H9 (cell line): ENCODE results near the gene JAK2. TPM values are rescaled to one million over a fixed set of nuclear protein-coding genes. Genes with fewer than 3 reads are reported as not detected.

Experiments used
- DNase-seq: peaks from one replicate; pipeline ENCODE4 v3.0.0-alpha.2; 2017
- H2AFZ ChIP-seq: one replicate; pipeline ENCODE4 v1.6.1; 2013; ENCODE audit warnings: mild to moderate bottlenecking, low read length, control low read depth, moderate library complexity
- H2AK5ac ChIP-seq: 2 replicates; pipeline ENCODE4 v1.6.1; 2013; ENCODE audit warnings: low read length, control low read depth, mixed read lengths; ENCODE audit not compliant: insufficient read length
- H2BK120ac ChIP-seq: one replicate; pipeline ENCODE4 v1.6.1; 2013; ENCODE audit warnings: low read depth, mild to moderate bottlenecking, low read length, control low read depth, inconsistent platforms; ENCODE audit not compliant: poor library complexity, severe bottlenecking
- H2BK12ac ChIP-seq: 2 replicates; pipeline ENCODE4 v1.6.1; 2013; ENCODE audit warnings: low read length, control low read depth, mixed read lengths, low read depth; ENCODE audit not compliant: insufficient read length
- H2BK15ac ChIP-seq: 2 replicates; pipeline ENCODE4 v1.6.1; 2013; ENCODE audit warnings: low read depth, low read length, control low read depth
- H2BK20ac ChIP-seq: one replicate; pipeline ENCODE4 v1.6.1; 2013; ENCODE audit warnings: low read depth, mild to moderate bottlenecking, low read length, control low read depth, inconsistent platforms; ENCODE audit not compliant: poor library complexity, severe bottlenecking
- H2BK5ac ChIP-seq: 2 replicates; pipeline ENCODE4 v1.6.1; 2013; ENCODE audit warnings: low read length, control low read depth, mixed read lengths; ENCODE audit not compliant: insufficient read length
- H3K14ac ChIP-seq: 2 replicates; pipeline ENCODE4 v1.6.1; 2013; ENCODE audit warnings: low read length, control low read depth; ENCODE audit not compliant: insufficient read depth
- H3K18ac ChIP-seq: 2 replicates; pipeline ENCODE4 v1.6.1; 2013; ENCODE audit warnings: low read depth, mild to moderate bottlenecking, mixed read lengths, low read length, control low read depth; ENCODE audit not compliant: insufficient read length
- H3K23ac ChIP-seq: 2 replicates; pipeline ENCODE4 v1.6.1; 2013; ENCODE audit warnings: low read length, control low read depth, mixed read lengths, low read depth; ENCODE audit not compliant: insufficient read length
- H3K23me2 ChIP-seq: 2 replicates; pipeline ENCODE4 v1.6.1; 2013; ENCODE audit warnings: low read depth, mild to moderate bottlenecking, mixed read lengths, low read length, control low read depth; ENCODE audit not compliant: insufficient read length, poor library complexity, severe bottlenecking
- H3K27ac ChIP-seq: 2 replicates; pipeline ENCODE4 v1.5.1; 2013; ENCODE audit warnings: low read length, control low read depth, mixed read lengths, low read depth; ENCODE audit not compliant: insufficient read length
- H3K27me3 ChIP-seq: 2 replicates; pipeline ENCODE4 v1.6.1; 2013; ENCODE audit warnings: low read length, control low read depth, inconsistent platforms; ENCODE audit not compliant: insufficient read depth
- H3K4ac ChIP-seq: 2 replicates; pipeline ENCODE4 v1.6.1; 2013; ENCODE audit warnings: low read depth, mild to moderate bottlenecking, control low read depth, inconsistent platforms, low read length, moderate library complexity
- H3K4me1 ChIP-seq: 2 replicates; pipeline ENCODE4 v1.6.1; 2013; ENCODE audit warnings: low read length, control low read depth, inconsistent platforms; ENCODE audit not compliant: insufficient read depth
- H3K4me2 ChIP-seq: 2 replicates; pipeline ENCODE4 v1.6.1; 2013; ENCODE audit warnings: low read length, control low read depth, mixed read lengths; ENCODE audit not compliant: insufficient read length, insufficient read depth
- H3K56ac ChIP-seq: 2 replicates; pipeline ENCODE4 v1.6.1; 2013; ENCODE audit warnings: low read depth, mild to moderate bottlenecking, mixed read lengths, low read length, control low read depth; ENCODE audit not compliant: insufficient read length
- H3K79me1 ChIP-seq: 2 replicates; pipeline ENCODE4 v1.6.1; 2013; ENCODE audit warnings: low read depth, mild to moderate bottlenecking, moderate library complexity, low read length, control low read depth, inconsistent platforms; ENCODE audit not compliant: insufficient read depth, poor library complexity, severe bottlenecking
- H3K79me2 ChIP-seq: 2 replicates; pipeline ENCODE4 v1.6.1; 2013; ENCODE audit warnings: low read length, control low read depth, inconsistent platforms; ENCODE audit not compliant: insufficient read depth
- H3K9ac ChIP-seq: 2 replicates; pipeline ENCODE4 v1.6.1; 2013; ENCODE audit warnings: low read length, control low read depth, mixed read lengths; ENCODE audit not compliant: insufficient read length; ENCODE audit errors: extremely low read depth
- H3K9me3 ChIP-seq: one replicate; pipeline ENCODE4 v1.6.1; 2013; ENCODE audit warnings: low read depth, low read length, inconsistent platforms; ENCODE audit not compliant: control insufficient read depth
- H3T11ph ChIP-seq: one replicate; pipeline ENCODE4 v1.6.1; 2013; ENCODE audit warnings: mild to moderate bottlenecking, low read length, control low read depth, inconsistent platforms
- H4K20me1 ChIP-seq: one replicate; pipeline ENCODE4 v1.6.1; 2013; ENCODE audit not compliant: control insufficient read depth, insufficient read length, insufficient read depth
- H4K5ac ChIP-seq: 2 replicates; pipeline ENCODE4 v1.6.1; 2013; ENCODE audit warnings: low read depth, mild to moderate bottlenecking, mixed read lengths, low read length, control low read depth; ENCODE audit not compliant: insufficient read length
- H4K8ac ChIP-seq: replicated peaks from 2 replicates; pipeline ENCODE4 v1.6.1; 2013; ENCODE audit warnings: low read length, control low read depth, mixed read lengths, low read depth; ENCODE audit not compliant: insufficient read length
- H4K91ac ChIP-seq: 2 replicates; pipeline ENCODE4 v1.6.1; 2013; ENCODE audit warnings: low read depth, mild to moderate bottlenecking, moderate library complexity, mixed read lengths, low read length, control low read depth; ENCODE audit not compliant: insufficient read length
- H3K27ac Mint-ChIP-seq, 3 experiments: 2 replicates in 2 of 3; 3 replicates in 1 of 3; pipeline ENCODE4 v1.8.0; 2020 to 2021; ENCODE audit warnings: mixed read lengths in 3 of 3, mild to moderate bottlenecking in 1 of 3, moderate library complexity in 1 of 3
- H3K27me3 Mint-ChIP-seq: 2 replicates; pipeline ENCODE4 v1.8.0; 2021; ENCODE audit warnings: low read depth, mild to moderate bottlenecking, moderate library complexity, mixed read lengths
- H3K36me3 Mint-ChIP-seq, 3 experiments: 2 replicates in 2 of 3; 3 replicates in 1 of 3; pipeline ENCODE4 v1.8.0; 2020 to 2021; ENCODE audit warnings: low read depth in 3 of 3, mixed read lengths in 3 of 3; ENCODE audit not compliant: insufficient read depth in 1 of 3
- H3K4me1 Mint-ChIP-seq, 2 experiments: 2 replicates each; pipeline ENCODE4 v1.8.0; 2020; ENCODE audit warnings: mixed read lengths in 2 of 2
- H3K4me3 Mint-ChIP-seq, 2 experiments: 2 replicates in 1 of 2; 3 replicates in 1 of 2; pipeline ENCODE4 v1.8.0; 2020 to 2021; ENCODE audit warnings: mild to moderate bottlenecking in 2 of 2, mixed read lengths in 2 of 2, moderate library complexity in 1 of 2
- H3K9me3 Mint-ChIP-seq, 2 experiments: 2 replicates in 1 of 2; 3 replicates in 1 of 2; pipeline ENCODE4 v1.8.0; 2020; ENCODE audit warnings: mild to moderate bottlenecking in 2 of 2, mixed read lengths in 2 of 2, moderate library complexity in 1 of 2
- WGBS: extraction: QIAGEN DNeasy Blood & Tissue Kit; methylation state at CpG from one replicate; pipeline ENCODE4 v1.1.7; 2013; ENCODE audit warnings: missing lambda C conversion rate, low lambda C conversion rate, mixed read lengths; ENCODE audit not compliant: insufficient read length; ENCODE audit errors: extremely low coverage; 5-methylcytosine and 5-hydroxymethylcytosine counted together
- total RNA-seq: library from RNA; stranded (reverse); gene quantifications from 2 replicates; pipeline ENCODE4 v1.2.1, GENCODE V29; 2021
- TF ChIP-seq, protein P1 (sequence below): fragments of 200-600 bp; sonication (generic); conservative IDR thresholded peaks from 3 replicates; pipeline ENCODE4 v1.8.0; 2021; ENCODE audit warnings: antibody characterized with exemption, mild to moderate bottlenecking

Gene JAK2
- total RNA-seq, 1 experiment from 2014 or later, result 3.4 TPM

GRCh38 chr9:5113523-5113922 lies 128.5 kb downstream of the JAK2 start:
- no peaks in the 10 kb centered on the region for H3K27me3 Mint-ChIP-seq
- H3K4me1 Mint-ChIP-seq, result no peaks in the 10 kb centered on the region
- no peaks in the 10 kb centered on the region for H3K4me1 ChIP-seq
- H3K79me1 ChIP-seq, result no peaks in the 10 kb centered on the region
- H2BK5ac ChIP-seq, result no peak overlapping the region
- peaks cover 2 to 13% (median 4%) of the 10 kb centered on the region in 3 experiments; a peak in 5 of 7 replicates for H3K36me3 Mint-ChIP-seq
- H3K14ac ChIP-seq, result no peak overlapping the region; the same call in 1 of the 2 replicates
- no peaks in the 10 kb centered on the region for H4K20me1 ChIP-seq
- H2AK5ac ChIP-seq, result no peak overlapping the region
- H3K4me3 Mint-ChIP-seq, result no peak overlapping the region
- H3K9ac ChIP-seq, result no peak overlapping the region
- no peaks in the 10 kb centered on the region for H3K27me3 ChIP-seq
- peaks cover 0 to 6% of the 10 kb centered on the region in 2 experiments; a peak in 1 of 5 replicates for H3K9me3 Mint-ChIP-seq
- H3K4ac ChIP-seq, result no peak overlapping the region
- no peak overlapping the region for H4K8ac ChIP-seq
- H3K23ac ChIP-seq, result no peak overlapping the region
- H3K27ac ChIP-seq, result no peak overlapping the region
- no peak overlapping the region for H2AFZ ChIP-seq
- no peak overlapping the region; a peak in 1 of 7 replicates for H3K27ac Mint-ChIP-seq
- no peak overlapping the region for H3K18ac ChIP-seq
- H2BK120ac ChIP-seq, result no peak overlapping the region
- no peak overlapping the region for H3K56ac ChIP-seq
- no peak for DNase-seq
- H4K91ac ChIP-seq, result no peak overlapping the region
- TF ChIP-seq, protein P1, sequence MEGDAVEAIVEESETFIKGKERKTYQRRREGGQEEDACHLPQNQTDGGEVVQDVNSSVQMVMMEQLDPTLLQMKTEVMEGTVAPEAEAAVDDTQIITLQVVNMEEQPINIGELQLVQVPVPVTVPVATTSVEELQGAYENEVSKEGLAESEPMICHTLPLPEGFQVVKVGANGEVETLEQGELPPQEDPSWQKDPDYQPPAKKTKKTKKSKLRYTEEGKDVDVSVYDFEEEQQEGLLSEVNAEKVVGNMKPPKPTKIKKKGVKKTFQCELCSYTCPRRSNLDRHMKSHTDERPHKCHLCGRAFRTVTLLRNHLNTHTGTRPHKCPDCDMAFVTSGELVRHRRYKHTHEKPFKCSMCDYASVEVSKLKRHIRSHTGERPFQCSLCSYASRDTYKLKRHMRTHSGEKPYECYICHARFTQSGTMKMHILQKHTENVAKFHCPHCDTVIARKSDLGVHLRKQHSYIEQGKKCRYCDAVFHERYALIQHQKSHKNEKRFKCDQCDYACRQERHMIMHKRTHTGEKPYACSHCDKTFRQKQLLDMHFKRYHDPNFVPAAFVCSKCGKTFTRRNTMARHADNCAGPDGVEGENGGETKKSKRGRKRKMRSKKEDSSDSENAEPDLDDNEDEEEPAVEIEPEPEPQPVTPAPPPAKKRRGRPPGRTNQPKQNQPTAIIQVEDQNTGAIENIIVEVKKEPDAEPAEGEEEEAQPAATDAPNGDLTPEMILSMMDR, result no peak
- H3K79me2 ChIP-seq, result no peaks in the 10 kb centered on the region
- H3K4me2 ChIP-seq, result no peak overlapping the region
- no peak overlapping the region for H2BK15ac ChIP-seq
- H2BK12ac ChIP-seq, result no peak overlapping the region
- H3K9me3 ChIP-seq, result no peaks in the 10 kb centered on the region
- H3T11ph ChIP-seq, result no peak overlapping the region
- no peak overlapping the region for H2BK20ac ChIP-seq
- H4K5ac ChIP-seq, result no peak overlapping the region
- no CpG with 5 or more reads among the region's 10 CpGs for WGBS
- no peaks in the 10 kb centered on the region for H3K23me2 ChIP-seq
